SKM-1 treated with dmso at 0.1 percent for 144 hours (cell line): ENCODE data around the gene FAM219B.
A peak's percentile ranks its signal among the peaks of the same experiment; 100 is the strongest.

Experiments used
- DNase-seq: peaks from one replicate; lab custom pipeline; 2025; ENCODE audit not compliant: unreplicated experiment; lab: John Stamatoyannopoulos, UW

FAM219B gene

GRCh38 chr15:74878273-74878672, 28.4 kb downstream of the FAM219B start:
- no peak for DNase-seq

GRCh38 chr15:74873756-74874424, 32.8 kb downstream of the FAM219B start:
- DNase-seq: no peak

DNA sequence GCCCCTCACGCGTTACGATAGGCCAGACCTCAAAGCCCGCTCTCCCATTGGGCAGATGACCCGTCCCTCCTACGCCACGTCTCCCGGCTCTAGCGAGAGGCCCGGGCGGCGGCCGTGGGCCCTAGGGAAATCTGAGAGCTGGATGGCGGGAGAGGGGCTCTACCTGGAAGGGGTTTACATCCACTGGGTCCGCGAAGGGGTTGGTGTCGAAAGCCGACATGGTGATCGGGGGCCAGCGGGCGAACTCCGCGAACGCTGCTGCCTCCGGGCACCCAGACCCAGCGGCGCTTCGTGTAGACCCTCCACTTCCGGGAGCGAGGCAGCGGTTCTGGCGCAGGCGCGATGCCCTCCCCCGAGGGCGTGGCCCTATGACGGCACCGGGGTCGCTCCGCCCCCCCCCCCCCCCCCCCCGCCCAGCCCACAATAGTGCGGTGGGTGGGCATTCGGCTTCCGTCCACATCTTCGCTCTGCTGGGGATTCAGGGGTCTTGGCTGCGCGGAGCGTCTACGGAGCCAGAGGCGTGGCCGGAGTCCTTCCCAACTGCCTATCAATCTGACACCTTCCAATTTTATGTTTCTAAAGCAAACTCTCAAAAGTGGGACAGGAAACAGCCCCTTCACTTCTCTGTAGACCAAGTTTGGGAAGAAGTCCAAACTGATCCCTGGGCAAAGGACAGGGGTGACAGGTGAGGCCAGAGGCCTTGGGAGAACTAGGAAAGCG, 33.5 kb downstream of the FAM219B start, which contains the start of gene SCAMP2:
Gene SCAMP2, minus strand, starts transcription at position 330 of the 720 bp plus-strand sequence. Its CDS starts 110 bp downstream, at position 220.
- peak; percentile 90 for DNase-seq

DNA sequence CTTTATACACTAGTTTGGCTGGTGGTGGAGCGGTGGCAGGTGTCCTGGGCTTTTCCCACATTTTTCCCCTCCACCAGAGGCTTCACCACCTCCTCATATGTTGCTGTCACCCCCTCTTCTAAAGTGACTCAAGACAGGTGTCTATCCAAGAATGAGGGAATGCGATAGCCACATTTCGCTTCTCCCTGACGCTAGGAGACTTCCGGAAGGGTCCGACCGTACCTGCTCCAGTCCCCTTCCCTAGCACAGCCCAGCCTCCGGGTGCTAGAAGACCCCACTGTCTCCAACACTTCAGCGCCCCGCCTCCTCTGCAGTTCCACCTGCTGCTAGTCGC, 34.0 kb downstream of the FAM219B start:
- no peak for DNase-seq

- no peak for DNase-seq
These were observed 36.0 kb downstream of the FAM219B start for GRCh38 chr15:74870436-74871215.

- DNase-seq: peak; percentile 91
These were observed 36.8 kb downstream of the FAM219B start for GRCh38 chr15:74869726-74870407.

DNA sequence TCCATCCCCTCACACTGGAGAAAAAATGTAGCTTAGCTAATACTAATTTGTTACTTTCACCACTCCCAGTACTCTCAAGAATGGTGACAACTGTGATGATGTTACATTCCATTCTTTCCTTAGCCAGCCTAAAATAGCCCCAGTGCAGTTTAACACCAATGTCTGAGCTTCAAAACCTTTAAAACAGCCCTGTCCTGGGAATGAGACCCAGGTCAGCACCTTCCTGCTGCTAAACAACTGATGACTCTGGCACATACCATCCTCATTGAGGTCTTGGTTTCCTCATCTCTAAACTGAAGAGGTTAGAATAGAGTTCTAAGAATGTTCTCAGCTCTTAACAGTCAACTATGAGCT, 37.3 kb downstream of the FAM219B start:
- DNase-seq: no peak

GRCh38 chr15:74868059-74868458, 38.6 kb downstream of the FAM219B start:
- peak; percentile 90 for DNase-seq

- DNase-seq: no peak
These were observed 39.1 kb downstream of the FAM219B start for GRCh38 chr15:74867466-74868038.

DNA sequence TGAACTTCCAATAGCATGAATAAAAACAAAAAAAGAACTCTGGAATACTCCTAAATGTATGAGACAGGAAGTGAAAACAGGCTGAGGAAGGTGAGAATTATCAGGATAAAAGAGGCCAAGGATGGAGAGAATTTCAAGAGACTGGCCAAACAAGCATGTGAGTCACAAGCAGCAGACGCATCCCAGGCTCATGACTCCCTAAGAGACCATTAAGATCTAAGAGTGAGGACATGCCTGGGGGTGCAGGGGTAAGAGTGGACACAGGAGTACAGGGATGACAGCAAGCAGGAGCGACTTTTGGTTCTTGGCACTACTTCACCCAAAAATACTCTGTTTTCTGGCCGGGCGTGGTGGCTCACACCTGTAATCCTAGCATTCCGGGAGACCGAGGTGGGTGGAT, 40.6 kb downstream of the FAM219B start:
- DNase-seq: no peak

DNA sequence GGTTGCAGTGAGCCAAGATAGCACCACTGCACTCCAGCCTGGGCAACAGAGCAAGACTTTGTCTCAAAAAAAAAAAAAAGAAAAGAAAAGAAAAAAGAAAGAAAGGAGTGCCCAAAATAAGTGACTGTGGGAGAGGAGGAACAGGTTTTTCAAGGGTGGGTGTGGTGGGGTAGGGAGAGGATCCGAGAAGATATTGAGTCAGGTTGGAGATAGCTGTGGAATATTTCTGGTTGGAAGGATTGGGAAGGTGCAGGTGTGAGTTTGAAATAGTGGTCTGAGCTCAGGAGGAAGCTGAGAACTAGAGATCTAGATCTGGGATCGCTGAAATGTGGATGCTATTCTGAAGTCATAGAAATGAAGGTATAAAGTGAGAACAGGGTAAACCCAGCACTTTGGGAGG, 41.3 kb downstream of the FAM219B start:
- no peak for DNase-seq

DNA sequence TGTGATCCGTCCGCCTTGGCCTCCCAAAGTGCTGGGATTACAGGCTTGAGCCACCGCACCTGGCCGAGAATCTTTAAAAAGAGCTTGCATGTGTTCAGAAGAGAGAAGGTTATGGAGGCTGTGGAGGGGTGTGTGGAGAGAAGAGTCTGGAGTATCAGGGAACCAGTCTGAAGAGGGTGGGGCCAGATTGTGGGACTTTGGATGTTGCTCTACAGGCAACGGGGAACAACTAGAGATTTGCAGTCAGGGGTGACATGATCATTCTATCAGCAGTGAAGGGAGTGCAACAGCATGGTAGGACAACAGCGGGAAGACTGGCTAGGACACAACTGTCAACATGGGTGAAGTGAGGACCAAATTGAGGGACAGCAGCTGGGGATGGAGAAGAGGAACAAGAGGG, 42.4 kb downstream of the FAM219B start:
- DNase-seq: no peak

DNA sequence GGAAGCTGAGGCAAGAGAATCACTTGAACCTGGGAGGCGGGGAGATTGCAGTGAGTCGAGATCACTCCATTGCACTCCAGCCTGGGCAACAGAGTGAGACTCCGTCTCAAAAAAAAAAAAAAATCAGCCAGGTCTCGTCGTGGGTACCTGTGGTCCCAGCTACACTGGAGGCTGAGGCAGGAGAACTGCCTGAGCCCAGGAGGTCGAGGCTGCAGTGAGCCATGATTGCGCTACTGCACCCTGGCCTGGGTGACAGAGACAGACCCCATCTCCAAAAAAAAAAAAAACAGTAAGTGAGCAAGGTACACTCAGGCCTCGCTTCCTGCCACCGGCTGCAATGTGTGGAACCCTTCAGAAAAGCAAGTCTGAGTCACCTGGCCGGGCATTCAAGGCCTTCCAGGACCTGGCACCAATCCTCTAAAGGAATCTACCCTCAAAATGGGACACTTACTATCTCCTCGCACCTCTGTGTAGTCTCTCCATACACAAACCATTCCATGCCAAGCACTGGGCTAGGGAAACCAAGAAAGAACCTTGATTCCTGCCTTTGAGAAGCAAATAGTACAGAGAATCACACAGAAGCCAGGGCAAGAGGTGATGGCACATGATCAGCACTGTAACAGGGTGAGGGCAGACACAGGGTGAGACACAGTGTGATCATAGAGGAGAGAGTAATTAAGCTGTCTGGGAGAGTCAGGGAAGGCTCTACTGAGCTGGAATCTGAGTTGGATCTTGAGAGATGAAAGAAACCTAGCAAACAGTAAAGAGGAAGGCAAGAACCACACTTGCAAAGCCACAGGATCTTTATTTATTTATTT, 43.2 kb downstream of the FAM219B start:
- no peak for DNase-seq

GRCh38 chr15:74858369-74858740, 48.3 kb downstream of the FAM219B start:
- DNase-seq: no peak

DNA sequence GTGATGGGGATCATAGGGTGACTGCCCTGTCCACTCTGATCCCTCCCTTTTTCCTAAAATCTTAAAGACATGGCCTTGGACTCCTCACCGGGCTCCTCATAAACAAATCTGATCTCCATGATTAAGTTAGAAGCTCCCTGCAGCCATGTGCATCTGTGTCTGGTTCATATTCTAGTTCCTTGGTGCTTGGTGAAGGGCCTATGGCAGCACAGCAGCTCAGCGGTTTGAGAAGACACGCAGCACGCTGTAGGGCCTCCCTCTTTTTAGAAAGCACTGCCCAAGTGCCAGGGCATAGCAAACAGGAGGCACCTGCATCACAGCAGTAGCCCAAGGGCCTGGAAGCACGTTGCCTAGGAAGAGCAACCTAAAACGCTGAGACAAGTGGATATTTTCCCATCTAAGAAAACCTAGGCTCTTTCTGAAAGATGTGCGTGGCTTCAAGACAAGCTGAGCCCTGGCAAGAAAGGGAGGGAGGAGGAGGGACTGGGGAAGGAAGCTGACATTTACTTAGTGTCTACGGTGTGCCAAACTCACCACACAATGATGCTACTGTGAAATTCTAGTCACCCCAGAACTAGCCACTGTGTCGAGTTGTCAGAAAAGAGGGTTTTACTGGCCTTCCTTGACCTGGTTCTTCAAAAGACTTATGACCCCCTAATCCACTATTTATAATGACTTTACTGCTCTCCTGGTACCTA, 48.8 kb downstream of the FAM219B start:
- no peak for DNase-seq

- no peak for DNase-seq
These were observed 49.5 kb downstream of the FAM219B start for GRCh38 chr15:74857082-74857655.

DNA sequence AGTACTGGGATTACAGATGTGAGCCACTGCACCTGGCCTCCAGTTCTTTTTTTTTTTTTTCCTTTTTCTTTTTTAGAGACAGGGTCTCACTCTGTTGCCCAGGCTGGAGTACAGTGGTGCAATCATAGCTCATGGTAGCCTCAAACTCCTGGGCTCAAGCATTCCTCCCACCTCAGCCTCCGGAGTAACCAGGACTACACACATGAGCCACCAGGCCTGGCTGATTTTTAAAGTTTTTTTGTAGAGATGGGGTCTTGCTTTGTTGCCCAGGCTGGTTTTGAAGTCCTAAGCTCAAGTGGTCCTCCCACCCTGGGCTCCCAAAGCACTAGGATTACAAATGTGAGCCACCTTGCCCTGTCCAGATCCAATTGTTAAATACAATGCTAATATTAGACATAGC, 50.1 kb downstream of the FAM219B start:
- DNase-seq: no peak

- no peak for DNase-seq
These were observed 50.8 kb downstream of the FAM219B start for GRCh38 chr15:74855857-74856256.

DNA sequence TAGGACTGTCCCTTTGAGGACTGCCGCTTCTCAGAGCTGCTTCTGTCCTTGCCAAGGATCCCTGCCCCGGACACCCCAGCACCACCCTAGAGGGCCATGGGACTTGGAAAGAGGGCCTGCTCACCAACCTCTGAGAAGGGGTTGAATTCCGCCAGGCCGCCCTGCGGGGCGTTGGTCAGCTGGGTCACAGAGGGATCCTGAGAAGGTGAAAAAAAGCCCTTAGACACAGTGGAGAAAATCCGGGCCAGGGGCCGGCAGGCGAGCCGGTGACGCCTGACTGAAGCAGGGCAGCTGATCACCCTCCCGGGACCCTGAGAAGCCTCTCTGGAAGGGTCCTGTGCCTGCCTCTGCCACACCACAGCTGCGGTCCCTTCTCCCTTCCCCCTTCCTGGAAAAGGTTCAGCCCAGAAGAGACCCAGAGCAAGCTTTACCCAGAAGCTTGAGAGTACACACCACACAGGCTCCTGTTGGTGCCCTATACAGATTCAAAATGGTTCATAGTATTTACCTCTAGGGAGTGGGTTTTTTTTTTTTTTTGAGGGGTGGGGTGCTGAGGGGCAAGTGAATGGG, 52.1 kb downstream of the FAM219B start:
- no peak for DNase-seq
